ENCODE data around the gene MEMO1.
"Not testable (repeated sequence)": the region's sequence is repeated elsewhere in the genome, so short reads cannot be mapped to it uniquely, and the experiment has no call there.

MEMO1 gene

GRCh38 chr2:31998731-31999383 lies 12.0 kb downstream of the MEMO1 start:
- DNase-seq (ENCODE audit: low read depth in 2 of 2): no peak

- DNase-seq (ENCODE audit: low read depth in 2 of 2): peak; percentile 8 to 12
These were observed 13.2 kb downstream of the MEMO1 start for GRCh38 chr2:31997653-31998052.

GRCh38 chr2:31996571-31997150 lies 14.1 kb downstream of the MEMO1 start:
- DNase-seq (ENCODE audit: low read depth in 2 of 2): no peak

GRCh38 chr2:31992934-31993333 lies 17.9 kb downstream of the MEMO1 start:
- no peak for DNase-seq (ENCODE audit: low read depth in 2 of 2)

GRCh38 chr2:31992025-31992579 lies 18.7 kb downstream of the MEMO1 start:
- DNase-seq (ENCODE audit: low read depth in 2 of 2): no peak

GRCh38 chr2:31989946-31990345 lies 20.9 kb downstream of the MEMO1 start:
- no peak for DNase-seq (ENCODE audit: low read depth in 2 of 2)

- DNase-seq (ENCODE audit: low read depth in 2 of 2): peak in 1 of 2 experiments; percentile 11
These were observed 23.2 kb downstream of the MEMO1 start for GRCh38 chr2:31987454-31988220.

GRCh38 chr2:31986906-31987305 lies 23.9 kb downstream of the MEMO1 start:
- no peak for DNase-seq (ENCODE audit: low read depth in 2 of 2)

- no peak for DNase-seq (ENCODE audit: low read depth in 2 of 2)
These were observed 26.9 kb downstream of the MEMO1 start for GRCh38 chr2:31983762-31984467.

GRCh38 chr2:31980674-31981356 lies 30.0 kb downstream of the MEMO1 start:
- DNase-seq (ENCODE audit: low read depth in 2 of 2): no peak

- no peak for DNase-seq (ENCODE audit: low read depth in 2 of 2)
These were observed 30.9 kb downstream of the MEMO1 start for GRCh38 chr2:31979956-31980355.

- DNase-seq (ENCODE audit: low read depth in 2 of 2): no peak
These were observed 31.8 kb downstream of the MEMO1 start for GRCh38 chr2:31979018-31979417.

GRCh38 chr2:31978436-31978835 lies 32.4 kb downstream of the MEMO1 start:
- no peak for DNase-seq (ENCODE audit: low read depth in 2 of 2)

- no peak for DNase-seq (ENCODE audit: low read depth in 2 of 2)
These were observed 37.1 kb downstream of the MEMO1 start for GRCh38 chr2:31973665-31974064.

GRCh38 chr2:31972059-31972458 lies 38.7 kb downstream of the MEMO1 start:
- DNase-seq (ENCODE audit: low read depth in 2 of 2): no peak

- no peak for DNase-seq (ENCODE audit: low read depth in 2 of 2)
These were observed 41.6 kb downstream of the MEMO1 start for GRCh38 chr2:31969178-31969577.

- DNase-seq (ENCODE audit: low read depth in 2 of 2): no peak
These were observed 43.0 kb downstream of the MEMO1 start for GRCh38 chr2:31967790-31968189.

GRCh38 chr2:31966402-31966801 lies 44.4 kb downstream of the MEMO1 start:
- DNase-seq (ENCODE audit: low read depth in 2 of 2): not testable (repeated sequence)

- DNase-seq (ENCODE audit: low read depth in 2 of 2): no peak
These were observed 45.7 kb downstream of the MEMO1 start for GRCh38 chr2:31965094-31965493.

- no peak for DNase-seq (ENCODE audit: low read depth in 2 of 2)
These were observed 47.9 kb downstream of the MEMO1 start for GRCh38 chr2:31962757-31963361.

- DNase-seq (ENCODE audit: low read depth in 2 of 2): no peak
These were observed 52.6 kb downstream of the MEMO1 start for GRCh38 chr2:31958140-31958717.

Data from fibroblast of skin of left biceps (primary cell).